Mesendoderm (in vitro differentiated cells): Measurements from ENCODE around the gene TAS2R16.
"Not testable (repeated sequence)": the region's sequence is repeated elsewhere in the genome, so short reads cannot be mapped to it uniquely, and the experiment has no call there.

Source experiments
- DNase-seq: peaks from one replicate; pipeline ENCODE4 v3.0.0; 2013
- H2AK5ac ChIP-seq: 2 replicates; pipeline ENCODE4 v1.6.1; 2013; ENCODE audit warnings: low read length, inconsistent platforms
- H2BK120ac ChIP-seq: 2 replicates; pipeline ENCODE4 v1.6.1; 2013; ENCODE audit warnings: low read depth, mild to moderate bottlenecking, low read length, moderate library complexity, mixed read lengths
- H2BK15ac ChIP-seq: replicated peaks from 2 replicates; pipeline ENCODE4 v1.6.1; 2013; ENCODE audit warnings: low read depth, mild to moderate bottlenecking, moderate library complexity
- H2BK5ac ChIP-seq: 2 replicates; pipeline ENCODE4 v1.6.1; 2013; ENCODE audit warnings: low read length, inconsistent platforms
- H3K18ac ChIP-seq: 2 replicates; pipeline ENCODE4 v1.6.1; 2013; ENCODE audit warnings: mild to moderate bottlenecking, low read length, mixed read lengths
- H3K23ac ChIP-seq: one replicate; pipeline ENCODE4 v1.6.1; 2013; ENCODE audit warnings: low read length
- H3K27ac ChIP-seq: 2 replicates; pipeline ENCODE4 v1.5.1; 2013; ENCODE audit warnings: low read depth, mild to moderate bottlenecking, inconsistent platforms, low read length, moderate library complexity
- H3K27me3 ChIP-seq: 2 replicates; pipeline ENCODE4 v1.6.1; 2013; ENCODE audit warnings: low read length, control low read depth, mild to moderate bottlenecking, inconsistent platforms; ENCODE audit not compliant: insufficient read depth, poor library complexity
- H3K36me3 ChIP-seq: 2 replicates; pipeline ENCODE4 v1.6.1; 2013; ENCODE audit warnings: low read length, inconsistent platforms; ENCODE audit not compliant: control insufficient read depth, insufficient read depth
- H3K4ac ChIP-seq: one replicate; pipeline ENCODE4 v1.6.1; 2013; ENCODE audit warnings: low read depth, mild to moderate bottlenecking, low read length, moderate library complexity
- H3K4me1 ChIP-seq: 2 replicates; pipeline ENCODE4 v1.6.1; 2013; ENCODE audit warnings: low read depth, low read length, inconsistent platforms; ENCODE audit not compliant: control insufficient read depth
- H3K4me2 ChIP-seq: 2 replicates; pipeline ENCODE4 v1.6.1; 2013; ENCODE audit warnings: low read length
- H3K4me3 ChIP-seq: 2 replicates; pipeline ENCODE4 v1.5.1; 2013; ENCODE audit warnings: mild to moderate bottlenecking, low read length
- H3K56ac ChIP-seq: one replicate; pipeline ENCODE4 v1.6.1; 2013; ENCODE audit warnings: low read length
- H3K79me1 ChIP-seq: 2 replicates; pipeline ENCODE4 v1.6.1; 2013; ENCODE audit warnings: low read length, inconsistent platforms
- H3K79me2 ChIP-seq: 2 replicates; pipeline ENCODE4 v1.6.1; 2013; ENCODE audit warnings: mild to moderate bottlenecking, low read length; ENCODE audit not compliant: control insufficient read depth, insufficient read depth
- H3K9ac ChIP-seq: 2 replicates; pipeline ENCODE4 v1.6.1; 2013; ENCODE audit warnings: low read length, inconsistent platforms
- H4K5ac ChIP-seq: one replicate; pipeline ENCODE4 v1.6.1; 2013; ENCODE audit warnings: low read length
- H4K8ac ChIP-seq: one replicate; pipeline ENCODE4 v1.6.1; 2013; ENCODE audit warnings: low read depth, mild to moderate bottlenecking, control low read depth, low read length, moderate library complexity
- WGBS: extraction: QIAGEN DNeasy Blood & Tissue Kit; methylation state at CpG from one replicate; pipeline ENCODE4 v1.1.7; 2013; ENCODE audit warnings: low lambda C conversion rate, missing lambda C conversion rate; ENCODE audit not compliant: insufficient coverage; ENCODE audit errors: extremely low coverage; 5-methylcytosine and 5-hydroxymethylcytosine counted together

Gene TAS2R16

DNA sequence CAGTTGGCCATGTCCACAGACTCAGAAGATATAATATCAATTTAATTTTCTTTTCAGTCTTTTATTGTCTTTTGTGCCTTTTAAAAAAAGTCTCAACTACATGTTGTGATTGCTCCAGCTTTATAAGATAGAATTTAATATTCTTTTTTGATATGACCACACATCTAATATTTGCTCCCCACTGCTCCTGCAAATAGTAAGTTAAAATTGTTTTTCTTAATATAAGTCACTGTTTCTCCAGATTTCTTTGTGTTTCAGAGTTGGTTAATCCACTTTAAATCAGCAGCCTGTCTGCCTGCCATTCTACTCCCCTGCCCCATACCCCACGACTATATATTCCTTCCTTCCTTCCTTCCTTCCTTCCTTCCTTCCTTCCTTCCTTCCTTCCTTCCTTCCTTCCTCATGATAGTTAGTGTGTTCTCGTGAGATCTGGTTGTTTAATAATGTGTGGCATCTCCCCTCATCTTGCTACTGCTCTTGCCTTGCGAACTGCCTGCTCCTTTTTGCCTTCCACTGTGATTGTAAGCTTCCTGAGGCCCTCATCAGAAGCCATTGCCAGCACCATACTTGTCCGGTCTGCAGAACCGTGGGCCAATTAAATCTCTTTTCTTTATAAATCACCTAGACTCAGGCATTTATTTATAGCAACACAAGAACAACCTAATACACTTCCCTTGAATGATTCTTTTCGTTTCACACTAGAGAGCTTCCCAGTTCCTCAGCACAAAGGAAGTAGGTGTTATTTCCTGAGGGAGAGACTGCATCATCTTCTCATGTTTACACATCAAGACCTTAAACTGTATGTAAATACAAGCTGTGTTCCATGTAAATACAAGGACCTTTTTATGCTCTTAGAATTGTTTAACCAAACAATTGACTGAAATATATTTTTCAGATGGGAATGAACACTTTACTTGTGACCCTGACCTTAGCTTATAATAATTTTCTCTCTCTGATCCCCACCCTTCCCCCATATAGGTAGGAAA, 24.5 kb downstream of the TAS2R16 start:
- Histone ChIP-seq H3K23ac (no peak overlapping the region), H3K4me2 (no peak overlapping the region), H3K27me3 (no peaks in the 10 kb centered on the region), H2BK120ac (no peak overlapping the region), H3K27ac (no peak overlapping the region), H2BK5ac (no peak overlapping the region), H3K79me2 (no peaks in the 10 kb centered on the region), H3K4me1 (no peaks in the 10 kb centered on the region), H3K79me1 (no peaks in the 10 kb centered on the region), H2BK15ac (no peak overlapping the region), H3K36me3 (no peaks in the 10 kb centered on the region), H4K8ac (no peak overlapping the region), H3K9ac (no peak overlapping the region), H3K4ac (no peak overlapping the region), H3K4me3 (no peak overlapping the region), H3K18ac (no peak overlapping the region), H2AK5ac (no peak overlapping the region), H3K56ac (no peak overlapping the region), H4K5ac (no peak overlapping the region)
- WGBS: 100% methylated on average over 1 of the region's 6 CpGs
- DNase-seq: peak; percentile 36

DNA sequence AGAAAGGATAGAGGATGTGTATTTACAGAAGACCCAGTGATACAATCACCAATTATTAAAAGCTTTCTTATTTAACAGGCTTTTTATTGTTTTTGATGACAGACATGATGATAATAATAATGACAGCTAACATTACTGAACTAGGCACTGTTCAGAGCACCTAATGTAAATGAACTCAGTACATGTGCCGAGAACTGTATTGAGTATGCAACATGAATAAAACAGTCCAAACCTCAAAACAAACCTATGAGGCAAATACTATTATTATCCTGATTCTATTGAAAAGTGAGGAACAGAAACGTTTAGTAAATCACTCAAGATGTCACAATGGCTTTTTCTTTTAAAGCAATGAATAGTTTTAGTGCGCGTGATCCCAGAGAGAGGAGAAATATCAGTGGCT, 27.1 kb downstream of the TAS2R16 start:
- Histone ChIP-seq H3K23ac (no peak overlapping the region), H4K8ac (no peak overlapping the region), H3K27ac (no peak overlapping the region), H2BK120ac (no peak overlapping the region), H3K27me3 (no peaks in the 10 kb centered on the region), H2BK5ac (no peak overlapping the region), H3K36me3 (no peaks in the 10 kb centered on the region), H2AK5ac (no peak overlapping the region), H3K56ac (no peak overlapping the region), H2BK15ac (no peak overlapping the region), H3K4ac (no peak overlapping the region), H3K18ac (no peak overlapping the region), H3K9ac (no peak overlapping the region), H3K4me2 (no peak overlapping the region), H3K4me1 (no peaks in the 10 kb centered on the region), H4K5ac (no peak overlapping the region), H3K79me1 (no peaks in the 10 kb centered on the region), H3K4me3 (no peak overlapping the region), H3K79me2 (no peaks in the 10 kb centered on the region)
- no CpG with 5 or more reads among the region's 4 CpGs for whole genome bisulfite sequencing
- no peak for DNase-seq

GRCh38 chr7:122965306-122965705, 30.2 kb downstream of the TAS2R16 start:
- no peaks in the 10 kb centered on the region for H3K79me2 ChIP-seq
- no peak overlapping the region for H3K4ac ChIP-seq
- no peak overlapping the region for H3K4me3 ChIP-seq
- H3K27me3 ChIP-seq: no peaks in the 10 kb centered on the region
- H4K8ac ChIP-seq: no peak overlapping the region
- DNase-seq: no peak
- no peak overlapping the region for H3K27ac ChIP-seq
- no peak overlapping the region for H2BK5ac ChIP-seq
- no CpG with 5 or more reads among the region's 2 CpGs for WGBS
- no peak overlapping the region for H3K56ac ChIP-seq
- no peak overlapping the region for H2BK120ac ChIP-seq
- H3K79me1 ChIP-seq: no peaks in the 10 kb centered on the region
- H3K4me1 ChIP-seq: no peaks in the 10 kb centered on the region
- no peak overlapping the region for H3K9ac ChIP-seq
- H3K18ac ChIP-seq: no peak overlapping the region
- no peak overlapping the region for H2AK5ac ChIP-seq
- no peak overlapping the region for H4K5ac ChIP-seq
- H3K4me2 ChIP-seq: no peak overlapping the region
- no peaks in the 10 kb centered on the region for H3K36me3 ChIP-seq
- no peak overlapping the region for H2BK15ac ChIP-seq
- H3K23ac ChIP-seq: no peak overlapping the region

DNA sequence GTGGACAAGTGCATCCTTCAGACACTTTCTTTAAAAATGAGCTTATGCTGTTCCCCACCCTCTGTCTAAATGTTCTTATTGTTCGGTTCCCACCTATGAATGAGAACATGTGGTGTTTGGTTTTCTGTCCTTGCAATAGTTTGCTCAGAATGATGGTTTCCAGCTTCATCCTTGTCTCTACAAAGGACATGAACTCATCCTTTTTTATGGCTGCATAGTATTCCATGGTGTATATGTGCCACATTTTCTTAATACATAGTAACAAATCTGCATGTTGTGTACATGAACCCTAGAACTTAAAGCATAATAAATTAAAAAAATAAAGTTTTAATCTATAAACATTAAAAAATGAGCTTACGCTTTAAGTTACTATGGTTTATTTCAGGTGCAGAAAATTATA, 41.8 kb downstream of the TAS2R16 start:
- H3K27me3 ChIP-seq, H2BK120ac ChIP-seq, H3K4me3 ChIP-seq, H3K9ac ChIP-seq, H3K79me1 ChIP-seq, H4K8ac ChIP-seq, H3K4ac ChIP-seq, H3K56ac ChIP-seq, DNase-seq, H3K23ac ChIP-seq, H2BK5ac ChIP-seq, H2AK5ac ChIP-seq, H3K36me3 ChIP-seq, H3K4me1 ChIP-seq, H3K4me2 ChIP-seq, H3K18ac ChIP-seq, H2BK15ac ChIP-seq, H3K27ac ChIP-seq, H4K5ac ChIP-seq, H3K79me2 ChIP-seq: not testable (repeated sequence)
- no CpG with 5 or more reads among the region's 2 CpGs for WGBS

- Histone ChIP-seq H2BK120ac (no peak overlapping the region), H3K27ac (no peak overlapping the region), H3K79me1 (no peaks in the 10 kb centered on the region), H3K4me2 (no peak overlapping the region), H4K8ac (no peak overlapping the region), H2BK15ac (no peak overlapping the region), H2BK5ac (no peak overlapping the region), H3K56ac (no peak overlapping the region), H2AK5ac (no peak overlapping the region), H3K23ac (no peak overlapping the region), H3K4ac (no peak overlapping the region), H4K5ac (no peak overlapping the region), H3K9ac (no peak overlapping the region), H3K27me3 (no peaks in the 10 kb centered on the region), H3K79me2 (no peaks in the 10 kb centered on the region), H3K18ac (no peak overlapping the region), H3K4me1 (no peaks in the 10 kb centered on the region), H3K36me3 (no peaks in the 10 kb centered on the region), H3K4me3 (no peak overlapping the region)
- DNase-seq: no peak
- WGBS: no CpG with 5 or more reads among the region's 2 CpGs
Measured at GRCh38 chr7:122951006-122951405, 44.5 kb downstream of the TAS2R16 start.
